Measurements from ENCODE around the gene SPATC1L. TPM values are rescaled to one million over a fixed set of nuclear protein-coding genes. Genes with fewer than 3 reads are reported as not detected.

Gene SPATC1L
- total RNA-seq, 2 donors from 2014 or later, result 5.9 to 8.0 TPM

GRCh38 chr21:46156678-46157077, 27.6 kb downstream of the SPATC1L start:
- ATAC-seq, result no peak
- intact Hi-C loops (cut with DNase I, micrococcal nuclease), result no loop called here
- no peak for DNase-seq

GRCh38 chr21:46156378-46156645, 27.9 kb downstream of the SPATC1L start:
- no peak for ATAC-seq
- intact Hi-C loops (cut with DNase I, micrococcal nuclease), result no loop called here
- DNase-seq, result no peak

GRCh38 chr21:46155514-46156377, 28.5 kb downstream of the SPATC1L start, which contains the start of gene FTCD:
Gene FTCD, minus strand, starts transcription at chr21:46155579. Its CDS starts 56 bp downstream, at chr21:46155523.
- DNase-seq (no peak), ATAC-seq (no peak)
- intact Hi-C loops (cut with DNase I, micrococcal nuclease), result no loop called here

- ATAC-seq, result no peak
- intact Hi-C loops (cut with DNase I, micrococcal nuclease), result no loop called here
- DNase-seq, result no peak
Measured at GRCh38 chr21:46154955-46155513, 29.2 kb downstream of the SPATC1L start.

- intact Hi-C loops (cut with DNase I, micrococcal nuclease), result no loop called here
- ATAC-seq, result no peak
- no peak for DNase-seq
Measured at GRCh38 chr21:46154155-46154954, 29.9 kb downstream of the SPATC1L start.

- intact Hi-C loops (cut with DNase I, micrococcal nuclease), result no loop called here
- ATAC-seq (peak; percentile 79), DNase-seq (peak in 1 of 2 donors; percentile 71)
Measured at GRCh38 chr21:46153247-46154154, 30.8 kb downstream of the SPATC1L start.

GRCh38 chr21:46152927-46153246, 31.4 kb downstream of the SPATC1L start:
- intact Hi-C loops (cut with DNase I, micrococcal nuclease), result no loop called here
- no peak for DNase-seq
- ATAC-seq, result peak; percentile 58

GRCh38 chr21:46151989-46152926, 32.0 kb downstream of the SPATC1L start:
- ATAC-seq (no peak), DNase-seq (no peak)
- intact Hi-C loops (cut with DNase I, micrococcal nuclease), result no loop called here

- DNase-seq (peak in 1 of 2 donors; percentile 21), ATAC-seq (no peak)
- intact Hi-C loops (cut with DNase I, micrococcal nuclease), result no loop called here
Measured at GRCh38 chr21:46151261-46151988, 32.8 kb downstream of the SPATC1L start.

GRCh38 chr21:46150491-46151121, 33.7 kb downstream of the SPATC1L start:
- intact Hi-C loops (cut with DNase I, micrococcal nuclease), result no loop called here
- ATAC-seq (no peak), DNase-seq (peak; percentile 2 to 12)

- DNase-seq, result peak in 1 of 2 donors; percentile 17
- ATAC-seq, result no peak
- intact Hi-C loops (cut with DNase I, micrococcal nuclease), result no loop called here
Measured at GRCh38 chr21:46150073-46150472, 34.2 kb downstream of the SPATC1L start.

GRCh38 chr21:46149205-46149901, 34.9 kb downstream of the SPATC1L start:
- ATAC-seq (no peak), DNase-seq (peak in 1 of 2 donors; percentile 3)
- intact Hi-C loops (cut with DNase I, micrococcal nuclease), result loop anchor here in 1 of 2 donors (10.0 kb wide), 1 partner anchor 75 kb away; the partner anchor contains the start of gene LSS

GRCh38 chr21:46148106-46148505, 36.2 kb downstream of the SPATC1L start:
- peak in 1 of 2 donors; percentile 3 for DNase-seq
- no peak for ATAC-seq
- intact Hi-C loops (cut with DNase I, micrococcal nuclease), result loop anchor here in 1 of 2 donors (10.0 kb wide), 1 partner anchor 77 kb away; the partner anchor contains the start of gene LSS

GRCh38 chr21:46147429-46147828, 36.8 kb downstream of the SPATC1L start:
- DNase-seq (peak; percentile 41 to 73), ATAC-seq (peak; percentile 78)
- intact Hi-C loops (cut with DNase I, micrococcal nuclease), result loop anchor here in 1 of 2 donors (10.0 kb wide), 1 partner anchor 77 kb away; the partner anchor contains the start of gene LSS

GRCh38 chr21:46146856-46147255, 37.4 kb downstream of the SPATC1L start:
- intact Hi-C loops (cut with DNase I, micrococcal nuclease), result loop anchor here in 1 of 2 donors (10.0 kb wide), 1 partner anchor 78 kb away; the partner anchor contains the start of gene LSS
- ATAC-seq (no peak), DNase-seq (peak in 1 of 2 donors; percentile 13)

All from left colon (tissue), 2 donors.